B cell (primary cell): Measurements from ENCODE around the gene MTUS2. TPM values are rescaled to one million over a fixed set of nuclear protein-coding genes. Genes with fewer than 3 reads are reported as not detected.

ENCODE experiments used
- ATAC-seq: fragments of 200-7000 bp; cut with Tn5 transposase; one replicate; pipeline ENCODE4 v1.10.0; 2021; ENCODE audit warnings: low read depth, mild to moderate bottlenecking, moderate number of reproducible peaks, moderate library complexity
- CTCF ChIA-PET: fragments of 350-600 bp; sonication (Branson Sonifier 250); formaldehyde crosslinking; loops from one replicate; lab custom pipeline; 2021; ENCODE audit warnings: antibody characterized with exemption, inconsistent platforms; lab: Charles Lee
- POLR2A ChIA-PET: fragments of 350-600 bp; sonication (Branson Sonifier 250); formaldehyde crosslinking; loops from one replicate; lab custom pipeline; 2021; ENCODE audit warnings: antibody characterized with exemption; lab: Charles Lee
- DNase-seq: peaks from one replicate; pipeline ENCODE4 v3.0.0; 2013
- H2AFZ ChIP-seq: 2 replicates; pipeline ENCODE4 v1.6.1; 2012; ENCODE audit warnings: mild to moderate bottlenecking, low read depth, low read length; ENCODE audit not compliant: insufficient read depth, poor library complexity, severe bottlenecking
- H3K27ac ChIP-seq, 2 donors: 1 replicate in 1 of 2; 2 replicates in 1 of 2; pipeline ENCODE4 v1.5.1; 2012 to 2013; ENCODE audit warnings: low read length in 2 of 2, mild to moderate bottlenecking in 2 of 2, moderate library complexity in 1 of 2
- H3K27me3 ChIP-seq, 4 experiments: fragments of 200-600 bp in 1 of 4; sonication (generic) in 1 of 4; replicated peaks in 1 of 4; 1 replicate in 2 of 4; 2 replicates in 2 of 4; pipeline versions ENCODE4 v1.6.1 to v1.7.0; 2013 to 2016; ENCODE audit warnings: low read length in 3 of 4, mild to moderate bottlenecking in 2 of 4, mixed read lengths in 1 of 4, moderate library complexity in 1 of 4; ENCODE audit not compliant: insufficient read depth in 4 of 4, control insufficient read depth in 3 of 4; ENCODE audit errors: control extremely low read depth in 1 of 4
- H3K36me3 ChIP-seq, 2 experiments: replicated peaks in 1 of 2; 1 replicate in 1 of 2; 2 replicates in 1 of 2; pipeline versions ENCODE4 v1.6.1 to v1.7.1; 2013; ENCODE audit warnings: low read length in 1 of 2; ENCODE audit not compliant: insufficient read depth in 2 of 2, control insufficient read depth in 1 of 2; ENCODE audit errors: control extremely low read depth in 1 of 2, extremely low read depth in 1 of 2
- H3K4me1 ChIP-seq, 2 donors: fragments of 200-600 bp in 1 of 2; sonication (generic) in 1 of 2; 1 replicate in 1 of 2; 2 replicates in 1 of 2; pipeline versions ENCODE4 v1.5.1 to v1.6.1; 2013 to 2017; ENCODE audit warnings: low read length in 2 of 2; ENCODE audit not compliant: control insufficient read depth in 2 of 2, insufficient read depth in 2 of 2
- H3K4me2 ChIP-seq: replicated peaks from 2 replicates; pipeline ENCODE3; 2012; ENCODE audit warnings: mild to moderate bottlenecking, low read depth, low read length; ENCODE audit not compliant: poor library complexity, severe bottlenecking
- H3K4me3 ChIP-seq, 5 experiments: fragments of 200-600 bp in 1 of 5; sonication (generic) in 1 of 5; 1 replicate in 3 of 5; 2 replicates in 2 of 5; pipeline versions ENCODE4 v1.5.1 to v1.7.0; 2011 to 2016; ENCODE audit warnings: low read length in 4 of 5, mild to moderate bottlenecking in 4 of 5, low read depth in 2 of 5, control low read depth in 1 of 5, moderate library complexity in 1 of 5; ENCODE audit not compliant: insufficient read depth in 1 of 5; ENCODE audit errors: control extremely low read depth in 1 of 5, extremely low read depth in 1 of 5
- H3K79me2 ChIP-seq: fragments of 200-600 bp; sonication (generic); one replicate; pipeline ENCODE4 v1.6.0; 2016; ENCODE audit warnings: low read length; ENCODE audit not compliant: control insufficient read depth, insufficient read depth
- H3K9ac ChIP-seq: fragments of 200-600 bp; sonication (generic); 2 replicates; pipeline ENCODE4 v1.6.1; 2017; ENCODE audit warnings: mild to moderate bottlenecking, low read length, moderate library complexity
- H3K9me3 ChIP-seq, 3 donors: one replicate each; pipeline versions ENCODE4 v1.6.1 to v1.7.1; 2013; ENCODE audit warnings: low read length in 2 of 3; ENCODE audit not compliant: control insufficient read depth in 2 of 3, insufficient read depth in 1 of 3; ENCODE audit errors: control extremely low read depth in 1 of 3
- H4K20me1 ChIP-seq: 2 replicates; pipeline ENCODE4 v1.6.0; 2012; ENCODE audit warnings: mild to moderate bottlenecking, low read length; ENCODE audit not compliant: insufficient read depth, control insufficient read depth, poor library complexity, severe bottlenecking
- H3K27ac Mint-ChIP-seq: one replicate; pipeline ENCODE4 v1.8.0; 2021; ENCODE audit warnings: mixed read lengths
- H3K27me3 Mint-ChIP-seq: one replicate; pipeline ENCODE4 v1.8.0; 2021; ENCODE audit warnings: mixed read lengths
- H3K4me1 Mint-ChIP-seq: one replicate; pipeline ENCODE4 v1.8.0; 2021; ENCODE audit warnings: mixed read lengths
- H3K4me3 Mint-ChIP-seq: one replicate; pipeline ENCODE4 v1.8.0; 2021; ENCODE audit warnings: mixed read lengths
- H3K9me3 Mint-ChIP-seq: one replicate; pipeline ENCODE4 v1.8.0; 2022; ENCODE audit warnings: mixed read lengths; ENCODE audit not compliant: insufficient read depth
- CTCF ChIP-seq: fragments of 200-600 bp; IDR thresholded peaks from one replicate; pipeline ENCODE4 v1.8.0; 2022; ENCODE audit warnings: antibody characterized with exemption, mild to moderate bottlenecking
- EZH2 ChIP-seq: IDR thresholded peaks from 2 replicates; pipeline ENCODE4 v1.6.1; 2012; ENCODE audit warnings: borderline replicate concordance, low read depth, mild to moderate bottlenecking, moderate library complexity, low read length; ENCODE audit not compliant: insufficient read depth, poor library complexity, severe bottlenecking
- WGBS: methylation state at CpG from one replicate; pipeline ENCODE4 v1.1.5; 2013; ENCODE audit warnings: missing lambda C conversion rate; ENCODE audit not compliant: insufficient coverage; 5-methylcytosine and 5-hydroxymethylcytosine counted together
- intact Hi-C: fragments of 100-400 bp; cut with micrococcal nuclease; formaldehyde crosslinking; loops from one replicate; pipeline ENCODE4 v1.10.0; 2022
- polyA plus RNA-seq: library from polyadenylated mRNA; depleted of rRNA; stranded (reverse); fragments of >200 nt; gene quantifications from 2 replicates; pipeline ENCODE4 v1.2.3, GENCODE V29; 2012
- total RNA-seq, 2 donors: library from RNA; stranded (reverse); fragments of 120-200 nt in 1 of 2; gene quantifications; 1 replicate in 1 of 2; 2 replicates in 1 of 2; pipeline versions ENCODE4 v1.2.3 to v1.2.4, GENCODE V29; 2013 to 2022

The MTUS2 gene
- total and polyA plus RNA-seq, 2 donors (not counting 1 experiment from before 2014, with no cell fraction given): 0.12 TPM; not detected in 1

GRCh38 chr13:29523199-29523961 is 703.2 kb downstream of the MTUS2 start:
- CTCF ChIA-PET: no interaction called here
- 92% methylated on average over 20 of the region's 23 CpGs for WGBS

More at GRCh38 chr13:29523199-29523961, 703.2 kb downstream of the MTUS2 start:
- H4K20me1 ChIP-seq: no peaks in the 10 kb centered on the region
- H3K4me2 ChIP-seq: no peak overlapping the region
- H3K27ac ChIP-seq: no peak overlapping the region
- H3K27me3 ChIP-seq: no peaks in the 10 kb centered on the region
- ATAC-seq (no peak), DNase-seq (no peak)
- H3K9ac ChIP-seq: no peak overlapping the region
- H3K79me2 ChIP-seq: no peaks in the 10 kb centered on the region
- H3K9me3 Mint-ChIP-seq: no peaks in the 10 kb centered on the region
- TF ChIP-seq EZH2 (no peak), CTCF (no peak)
- H3K4me1 ChIP-seq: no peaks in the 10 kb centered on the region
- intact Hi-C loops: no loop called here
- no peak overlapping the region for H2AFZ ChIP-seq
- H3K9me3 ChIP-seq: no peaks in the 10 kb centered on the region
- H3K36me3 ChIP-seq: peaks cover 0 to 52% of the 10 kb centered on the region in 2 experiments
- POLR2A ChIA-PET: no interaction called here
- no peak overlapping the region for H3K4me3 ChIP-seq
- no peaks in the 10 kb centered on the region for H3K27me3 Mint-ChIP-seq
- no peak overlapping the region for H3K4me3 Mint-ChIP-seq
- no peak overlapping the region for H3K27ac Mint-ChIP-seq
- H3K4me1 Mint-ChIP-seq: no peaks in the 10 kb centered on the region
